GM12878 (cell line): ENCODE results near the gene TMED10.

Experiments used
- MEF2A ChIP-seq: IDR thresholded peaks from 2 replicates; pipeline ENCODE4 v1.6.1; 2011; ENCODE audit warnings: low read depth, mild to moderate bottlenecking, low read length, moderate library complexity; ENCODE audit not compliant: insufficient read depth
- POLR2AphosphoS2 ChIP-seq: IDR thresholded peaks from 2 replicates; pipeline ENCODE4 v1.6.1; 2011; ENCODE audit warnings: low read depth, mild to moderate bottlenecking, low read length, improper control_type of control experiment, moderate library complexity
- SIN3A ChIP-seq: IDR thresholded peaks from 2 replicates; pipeline ENCODE4 v1.6.1; 2012; ENCODE audit warnings: low read depth, low read length, improper control_type of control experiment
- SRF ChIP-seq, 2 experiments: IDR thresholded peaks; 2 replicates each; pipeline ENCODE4 v1.6.1; 2011; ENCODE audit warnings: low read depth in 2 of 2, low read length in 2 of 2, mild to moderate bottlenecking in 1 of 2, moderate library complexity in 1 of 2
- TARDBP ChIP-seq: IDR thresholded peaks from 2 replicates; pipeline ENCODE4 v1.6.1; 2016; ENCODE audit warnings: borderline replicate concordance
- ZBED1 ChIP-seq: IDR thresholded peaks from 2 replicates; pipeline ENCODE4 v1.6.1; 2016; ENCODE audit warnings: borderline replicate concordance
- ZNF384 ChIP-seq: IDR thresholded peaks from 2 replicates; pipeline ENCODE4 v1.6.1; 2012; ENCODE audit warnings: low read depth, mild to moderate bottlenecking, low read length, improper control_type of control experiment, borderline replicate concordance
- TF ChIP-seq, protein P1 (sequence below), 3 experiments: IDR thresholded peaks in 2 of 3; conservative IDR thresholded peaks in 1 of 3; 2 replicates each; pipeline ENCODE4 v1.5.1; 2011; ENCODE audit warnings: low read depth in 3 of 3, low read length in 3 of 3, mild to moderate bottlenecking in 3 of 3, control low read depth in 2 of 3, moderate library complexity in 2 of 3, inconsistent platforms in 1 of 3, mixed read lengths in 1 of 3; ENCODE audit not compliant: control insufficient read depth in 2 of 3, insufficient read depth in 1 of 3; ENCODE audit errors: extremely low read depth in 1 of 3
- TF ChIP-seq, protein P2 (sequence below): IDR thresholded peaks from 2 replicates; pipeline ENCODE4 v1.6.1; 2012; ENCODE audit warnings: low read depth, low read length, improper control_type of control experiment

GRCh38 chr14:75123991-75124390, 52.4 kb downstream of the TMED10 start:
- TF ChIP-seq, protein P1, sequence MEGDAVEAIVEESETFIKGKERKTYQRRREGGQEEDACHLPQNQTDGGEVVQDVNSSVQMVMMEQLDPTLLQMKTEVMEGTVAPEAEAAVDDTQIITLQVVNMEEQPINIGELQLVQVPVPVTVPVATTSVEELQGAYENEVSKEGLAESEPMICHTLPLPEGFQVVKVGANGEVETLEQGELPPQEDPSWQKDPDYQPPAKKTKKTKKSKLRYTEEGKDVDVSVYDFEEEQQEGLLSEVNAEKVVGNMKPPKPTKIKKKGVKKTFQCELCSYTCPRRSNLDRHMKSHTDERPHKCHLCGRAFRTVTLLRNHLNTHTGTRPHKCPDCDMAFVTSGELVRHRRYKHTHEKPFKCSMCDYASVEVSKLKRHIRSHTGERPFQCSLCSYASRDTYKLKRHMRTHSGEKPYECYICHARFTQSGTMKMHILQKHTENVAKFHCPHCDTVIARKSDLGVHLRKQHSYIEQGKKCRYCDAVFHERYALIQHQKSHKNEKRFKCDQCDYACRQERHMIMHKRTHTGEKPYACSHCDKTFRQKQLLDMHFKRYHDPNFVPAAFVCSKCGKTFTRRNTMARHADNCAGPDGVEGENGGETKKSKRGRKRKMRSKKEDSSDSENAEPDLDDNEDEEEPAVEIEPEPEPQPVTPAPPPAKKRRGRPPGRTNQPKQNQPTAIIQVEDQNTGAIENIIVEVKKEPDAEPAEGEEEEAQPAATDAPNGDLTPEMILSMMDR (IDR thresholded peaks at IDR 0.05 in 2 of 3, conservative IDR thresholded peaks at IDR 0.05 in 1 of 3; ENCODE audit: control insufficient read depth in 2 of 3, extremely low read depth in 1 of 3, insufficient read depth in 1 of 3, low read depth in 3 of 3, low read length in 3 of 3): no peak
- TF ChIP-seq SIN3A (no peak), SRF (IDR thresholded peaks at IDR 0.05; ENCODE audit: low read depth in 2 of 2, low read length in 2 of 2) (no peak), MEF2A (no peak), POLR2AphosphoS2 (no peak), ZNF384 (no peak), ZBED1 (no peak), TARDBP (no peak)
- TF ChIP-seq, protein P2, sequence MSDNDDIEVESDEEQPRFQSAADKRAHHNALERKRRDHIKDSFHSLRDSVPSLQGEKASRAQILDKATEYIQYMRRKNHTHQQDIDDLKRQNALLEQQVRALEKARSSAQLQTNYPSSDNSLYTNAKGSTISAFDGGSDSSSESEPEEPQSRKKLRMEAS: no peak
